ENCODE measurements around the gene EXOSC10. TPM values are rescaled to one million over a fixed set of nuclear protein-coding genes. Genes with fewer than 3 reads are reported as not detected.

Gene EXOSC10
- total and polyA plus RNA-seq, 9 of the 15 experiments (the other 6 are each of a cell fraction or from before 2014, with no cell fraction given): 23.4 to 150 (median 105) TPM

GRCh38 chr1:11064942-11065341, 34.7 kb downstream of the EXOSC10 start (continued):
- no peak for TF ChIP-seq RNF219 (CRISPR knock-in tag; IDR thresholded peaks at IDR 0.05)
- TF ChIP-seq GATA2 (CRISPR knock-in tag; IDR thresholded peaks at IDR 0.05): no peak
- TF ChIP-seq CBX8 (IDR thresholded peaks at IDR 0.05; ENCODE audit: borderline replicate concordance, extremely low read depth, low read depth, low read length, poor library complexity, severe bottlenecking): no peak
- TF ChIP-seq RBM39 (optimal IDR thresholded peaks at IDR 0.05; ENCODE audit: low read depth, low read length): no peak
- TF ChIP-seq MTF1 (CRISPR knock-in tag; IDR thresholded peaks at IDR 0.05; ENCODE audit: borderline replicate concordance): no peak
- peak; percentile 92 for TF ChIP-seq SMARCA5 (IDR thresholded peaks at IDR 0.05)
- TF ChIP-seq DACH1 (IDR thresholded peaks at IDR 0.05; ENCODE audit: partially characterized antibody): no peak
- TF ChIP-seq E2F6 (IDR thresholded peaks at IDR 0.05; ENCODE audit: borderline replicate concordance in 1 of 2, extremely low read depth in 1 of 2, insufficient read depth in 1 of 2, insufficient read length in 1 of 2, low read depth in 1 of 2, low read length in 1 of 2, poor library complexity in 1 of 2, severe bottlenecking in 1 of 2): no peak
- TF ChIP-seq SETDB1 (IDR thresholded peaks at IDR 0.05; ENCODE audit: low read length): no peak
- TF ChIP-seq PKNOX1 (IDR thresholded peaks at IDR 0.05): no peak
- peak; percentile 78; the same call in 1 of the 2 replicates for TF ChIP-seq BCOR (IDR thresholded peaks at IDR 0.05)
- TF ChIP-seq TAL1 (IDR thresholded peaks at IDR 0.05): no peak
- TF ChIP-seq, protein P1, sequence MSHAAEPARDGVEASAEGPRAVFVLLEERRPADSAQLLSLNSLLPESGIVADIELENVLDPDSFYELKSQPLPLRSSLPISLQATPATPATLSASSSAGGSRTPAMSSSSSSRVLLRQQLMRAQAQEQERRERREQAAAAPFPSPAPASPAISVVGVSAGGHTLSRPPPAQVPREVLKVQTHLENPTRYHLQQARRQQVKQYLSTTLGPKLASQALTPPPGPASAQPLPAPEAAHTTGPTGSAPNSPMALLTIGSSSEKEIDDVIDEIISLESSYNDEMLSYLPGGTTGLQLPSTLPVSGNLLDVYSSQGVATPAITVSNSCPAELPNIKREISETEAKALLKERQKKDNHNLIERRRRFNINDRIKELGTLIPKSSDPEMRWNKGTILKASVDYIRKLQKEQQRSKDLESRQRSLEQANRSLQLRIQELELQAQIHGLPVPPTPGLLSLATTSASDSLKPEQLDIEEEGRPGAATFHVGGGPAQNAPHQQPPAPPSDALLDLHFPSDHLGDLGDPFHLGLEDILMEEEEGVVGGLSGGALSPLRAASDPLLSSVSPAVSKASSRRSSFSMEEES (CRISPR knock-in tag; IDR thresholded peaks at IDR 0.05): no peak
- peak in 1 of 2 experiments; percentile 74; a peak in 1 of 4 replicates for TF ChIP-seq RCOR1 (IDR thresholded peaks at IDR 0.05; ENCODE audit: borderline replicate concordance in 1 of 2, low read depth in 2 of 2, low read length in 2 of 2)
- TF ChIP-seq ETV5 (CRISPR knock-in tag; IDR thresholded peaks at IDR 0.05; ENCODE audit: low read depth): no peak
- no peak for TF ChIP-seq KDM2B (CRISPR knock-in tag; IDR thresholded peaks at IDR 0.05)
- no peak for TF ChIP-seq ZNF561 (CRISPR knock-in tag; conservative IDR thresholded peaks at IDR 0.05)
- TF ChIP-seq SRSF9 (IDR thresholded peaks at IDR 0.05; ENCODE audit: borderline replicate concordance, low read depth, low read length): no peak
- TF ChIP-seq CBX3 (IDR thresholded peaks at IDR 0.05; ENCODE audit: borderline replicate concordance in 1 of 2, low read length in 2 of 2): 0 out of 3 replicates have a peak, but pooled peaks of 1 of the 2 experiments have one; percentile 24
- TF ChIP-seq E2F3 (CRISPR knock-in tag; IDR thresholded peaks at IDR 0.05): no peak
- TF ChIP-seq CAMTA2 (CRISPR knock-in tag; conservative IDR thresholded peaks at IDR 0.05): no peak
- TF ChIP-seq KDM1A (IDR thresholded peaks at IDR 0.05): peak in 1 of 2 experiments; percentile 61; a peak in 1 of 4 replicates
- no peak for TF ChIP-seq TEAD1 (CRISPR knock-in tag; IDR thresholded peaks at IDR 0.05)

Data from K562 (cell line).